GM19452 (cell line): Measurements from ENCODE around the gene GTF2IRD1.
"Not testable (repeated sequence)": the region's sequence is repeated elsewhere in the genome, so short reads cannot be mapped to it uniquely, and the experiment has no call there.

Experiments used
- ATAC-seq: cut with Tn5 transposase; IDR thresholded peaks from one replicate; pipeline ENCODE4 v1.9.1; 2021; ENCODE audit not compliant: unreplicated experiment

Gene GTF2IRD1

GRCh38 chr7:74466196-74466813 lies 12.6 kb downstream of the GTF2IRD1 start:
- no peak for ATAC-seq

GRCh38 chr7:74467876-74468275 lies 14.2 kb downstream of the GTF2IRD1 start:
- ATAC-seq: no peak

GRCh38 chr7:74470504-74470903 lies 16.8 kb downstream of the GTF2IRD1 start:
- no peak for ATAC-seq

- no peak for ATAC-seq
These were observed 19.4 kb downstream of the GTF2IRD1 start for GRCh38 chr7:74473116-74473515.

GRCh38 chr7:74474271-74474865 lies 20.7 kb downstream of the GTF2IRD1 start:
- no peak for ATAC-seq

- no peak for ATAC-seq
These were observed 21.7 kb downstream of the GTF2IRD1 start for GRCh38 chr7:74475243-74475986.

GRCh38 chr7:74475987-74476350 lies 22.3 kb downstream of the GTF2IRD1 start:
- ATAC-seq: no peak

GRCh38 chr7:74476626-74477025 lies 22.9 kb downstream of the GTF2IRD1 start:
- no peak for ATAC-seq

- ATAC-seq: no peak
These were observed 25.0 kb downstream of the GTF2IRD1 start for GRCh38 chr7:74478671-74479065.

GRCh38 chr7:74479066-74479781 lies 25.5 kb downstream of the GTF2IRD1 start:
- no peak for ATAC-seq

GRCh38 chr7:74479961-74480829 lies 26.5 kb downstream of the GTF2IRD1 start:
- ATAC-seq: no peak

- ATAC-seq: no peak
These were observed 27.2 kb downstream of the GTF2IRD1 start for GRCh38 chr7:74480861-74481417.

- no peak for ATAC-seq
These were observed 27.9 kb downstream of the GTF2IRD1 start for GRCh38 chr7:74481458-74482196.

GRCh38 chr7:74482197-74482467 lies 28.4 kb downstream of the GTF2IRD1 start:
- ATAC-seq: no peak

- no peak for ATAC-seq
These were observed 29.1 kb downstream of the GTF2IRD1 start for GRCh38 chr7:74482629-74483401.

- ATAC-seq: no peak
These were observed 30.0 kb downstream of the GTF2IRD1 start for GRCh38 chr7:74483402-74484336.

GRCh38 chr7:74485611-74486010 lies 31.9 kb downstream of the GTF2IRD1 start:
- no peak for ATAC-seq

GRCh38 chr7:74488518-74489030 lies 34.9 kb downstream of the GTF2IRD1 start:
- not testable (repeated sequence) for ATAC-seq
